HEK293T (cell line): ENCODE results near the gene GXYLT1.

Source experiments
- ARNT ChIP-seq: fragments of 450-650 bp; IDR thresholded peaks from 2 replicates; pipeline ENCODE4 v1.6.1; 2017; ENCODE audit warnings: mild to moderate bottlenecking
- BHLHE40 ChIP-seq: fragments of 450-650 bp; IDR thresholded peaks from 2 replicates; pipeline ENCODE4 v1.6.1; 2016; ENCODE audit warnings: mild to moderate bottlenecking, moderate library complexity, borderline replicate concordance
- ELF4 ChIP-seq: fragments of 450-650 bp; IDR thresholded peaks from 2 replicates; pipeline ENCODE4 v1.6.1; 2017; ENCODE audit warnings: antibody characterized with exemption
- FOXA1 ChIP-seq: fragments of 450-650 bp; IDR thresholded peaks from 2 replicates; pipeline ENCODE4 v1.6.1; 2016; ENCODE audit warnings: mild to moderate bottlenecking
- HDGF ChIP-seq: fragments of 450-650 bp; IDR thresholded peaks from 2 replicates; pipeline ENCODE4 v1.6.1; 2017; ENCODE audit warnings: antibody characterized with exemption, borderline replicate concordance
- L3MBTL2 ChIP-seq: fragments of 450-650 bp; conservative IDR thresholded peaks from 2 replicates; pipeline ENCODE4 v1.6.1; 2016; ENCODE audit warnings: mild to moderate bottlenecking
- LEF1 ChIP-seq: fragments of 450-650 bp; IDR thresholded peaks from 2 replicates; pipeline ENCODE4 v1.6.1; 2017; ENCODE audit warnings: mild to moderate bottlenecking, borderline replicate concordance
- NFRKB ChIP-seq: fragments of 450-650 bp; IDR thresholded peaks from 2 replicates; pipeline ENCODE4 v1.6.1; 2016; ENCODE audit warnings: mild to moderate bottlenecking, moderate library complexity
- SP1 ChIP-seq: fragments of 450-650 bp; IDR thresholded peaks from 2 replicates; pipeline ENCODE4 v1.6.1; 2017
- SUZ12 ChIP-seq: fragments of 450-650 bp; IDR thresholded peaks from 2 replicates; pipeline ENCODE4 v1.6.1; 2016; ENCODE audit warnings: mild to moderate bottlenecking
- TARDBP ChIP-seq: fragments of 450-650 bp; IDR thresholded peaks from 2 replicates; pipeline ENCODE4 v1.6.1; 2016
- TF ChIP-seq, protein P1 (sequence below): fragments of 450-650 bp; IDR thresholded peaks from 2 replicates; pipeline ENCODE4 v1.6.1; 2016

- no peak for TF ChIP-seq ELF4
- no peak for TF ChIP-seq TARDBP
- TF ChIP-seq ARNT: no peak
- TF ChIP-seq SUZ12: no peak
- TF ChIP-seq LEF1: no peak
- TF ChIP-seq FOXA1: no peak
- TF ChIP-seq NFRKB: no peak
- TF ChIP-seq BHLHE40: no peak
- TF ChIP-seq L3MBTL2: no peak
- no peak for TF ChIP-seq SP1
- no peak for TF ChIP-seq HDGF
- TF ChIP-seq, protein P1, sequence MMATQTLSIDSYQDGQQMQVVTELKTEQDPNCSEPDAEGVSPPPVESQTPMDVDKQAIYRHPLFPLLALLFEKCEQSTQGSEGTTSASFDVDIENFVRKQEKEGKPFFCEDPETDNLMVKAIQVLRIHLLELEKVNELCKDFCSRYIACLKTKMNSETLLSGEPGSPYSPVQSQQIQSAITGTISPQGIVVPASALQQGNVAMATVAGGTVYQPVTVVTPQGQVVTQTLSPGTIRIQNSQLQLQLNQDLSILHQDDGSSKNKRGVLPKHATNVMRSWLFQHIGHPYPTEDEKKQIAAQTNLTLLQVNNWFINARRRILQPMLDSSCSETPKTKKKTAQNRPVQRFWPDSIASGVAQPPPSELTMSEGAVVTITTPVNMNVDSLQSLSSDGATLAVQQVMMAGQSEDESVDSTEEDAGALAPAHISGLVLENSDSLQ: no peak
Measured at GRCh38 chr12:42173961-42174521, 29.4 kb upstream of the GXYLT1 start.
